Tibial nerve (tissue), 4 donors: ENCODE results near the gene MSMP. TPM values are rescaled to one million over a fixed set of nuclear protein-coding genes. Genes with fewer than 3 reads are reported as not detected.

Source experiments
- DNase-seq, 2 donors: peaks; one replicate each; pipeline ENCODE4 v3.0.0-alpha.2; 2019; ENCODE audit warnings: low spot score in 2 of 2
- H3K27ac ChIP-seq, 4 donors: fragments of 200-600 bp; sonication (generic) in 3 of 4; one replicate each; pipeline ENCODE4 v1.5.1; 2017 to 2019; ENCODE audit warnings: mild to moderate bottlenecking in 1 of 4
- H3K27me3 ChIP-seq, 2 donors: fragments of 200-600 bp; sonication (generic) in 1 of 2; one replicate each; pipeline versions ENCODE4 v1.5.1 to v1.6.0; 2017 to 2019
- H3K36me3 ChIP-seq, 3 donors: fragments of 200-600 bp; sonication (generic); one replicate each; pipeline ENCODE4 v1.5.1; 2018 to 2019
- H3K4me1 ChIP-seq, 4 donors: fragments of 200-600 bp; sonication (generic) in 3 of 4; one replicate each; pipeline ENCODE4 v1.5.1; 2017 to 2019
- H3K4me3 ChIP-seq, 4 donors: fragments of 200-600 bp; sonication (generic) in 3 of 4; one replicate each; pipeline ENCODE4 v1.5.1; 2017 to 2019; ENCODE audit warnings: mild to moderate bottlenecking in 1 of 4, moderate library complexity in 1 of 4
- H3K9me3 ChIP-seq, 4 donors: fragments of 200-600 bp; sonication (generic) in 3 of 4; one replicate each; pipeline ENCODE4 v1.5.1; 2017 to 2019
- EP300 ChIP-seq, 2 donors: sonication (generic); formaldehyde crosslinking; IDR thresholded peaks; one replicate each; pipeline ENCODE4 v1.6.1; 2017; ENCODE audit warnings: antibody characterized with exemption in 2 of 2, mild to moderate bottlenecking in 1 of 2
- POLR2A ChIP-seq, 2 donors: fragments of 450-650 bp; IDR thresholded peaks; one replicate each; pipeline ENCODE4 v1.6.1; 2017; ENCODE audit warnings: antibody characterized with exemption in 2 of 2, mild to moderate bottlenecking in 2 of 2, moderate library complexity in 2 of 2
- WGBS, 2 donors: methylation state at CpG; one replicate each; pipeline ENCODE4 v1.1.5; 2018; 5-methylcytosine and 5-hydroxymethylcytosine counted together
- total RNA-seq, 4 donors: library from RNA; depleted of rRNA; stranded (reverse); fragments of >200 nt; gene quantifications; one replicate each; pipeline ENCODE4 v1.1.0, GENCODE V29; 2016
- TF ChIP-seq, protein P1 (sequence below), 5 experiments: fragments of 200-600 bp in 3 of 5; fragments of 450-650 bp in 2 of 5; sonication (generic) in 3 of 5; IDR thresholded peaks; one replicate each; pipeline ENCODE4 v1.5.1; 2016 to 2019; ENCODE audit warnings: antibody characterized with exemption in 5 of 5, mild to moderate bottlenecking in 3 of 5, moderate library complexity in 2 of 5

Gene MSMP
- total RNA-seq, 4 donors from 2014 or later, result not detected

DNA sequence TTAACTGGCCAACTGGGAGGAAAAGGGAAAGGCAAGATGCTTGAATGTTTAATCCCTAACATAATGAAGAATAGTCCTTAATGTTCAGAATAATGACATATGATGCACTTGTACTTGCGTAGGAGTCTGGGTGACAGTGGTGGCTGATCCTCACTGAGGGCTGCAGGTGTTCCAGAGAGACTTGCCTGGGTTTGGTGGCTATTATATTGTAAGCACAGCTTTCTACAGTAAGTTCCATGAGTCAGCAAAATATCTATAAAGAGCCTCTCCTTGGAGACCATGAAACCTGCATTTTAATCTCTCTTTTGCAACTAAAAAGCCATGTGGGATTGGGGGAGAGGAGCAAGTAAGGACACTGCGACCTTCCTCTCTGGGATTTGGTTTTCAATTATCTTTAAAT is 35.5 kb upstream of the MSMP start:
- DNase-seq, result no peak
- Histone ChIP-seq H3K9me3 (no peaks in the 10 kb centered on the region), H3K4me1 (peaks cover 0 to 39% (median 26%) of the 10 kb centered on the region in 4 donors), H3K27ac (no peak overlapping the region), H3K36me3 (no peaks in the 10 kb centered on the region), H3K27me3 (no peaks in the 10 kb centered on the region), H3K4me3 (no peak overlapping the region)
- no peak for TF ChIP-seq POLR2A (IDR thresholded peaks at IDR 0.05)
- 82 to 92% methylated on average over 2 of the region's 2 CpGs for WGBS, 2 donors

DNA sequence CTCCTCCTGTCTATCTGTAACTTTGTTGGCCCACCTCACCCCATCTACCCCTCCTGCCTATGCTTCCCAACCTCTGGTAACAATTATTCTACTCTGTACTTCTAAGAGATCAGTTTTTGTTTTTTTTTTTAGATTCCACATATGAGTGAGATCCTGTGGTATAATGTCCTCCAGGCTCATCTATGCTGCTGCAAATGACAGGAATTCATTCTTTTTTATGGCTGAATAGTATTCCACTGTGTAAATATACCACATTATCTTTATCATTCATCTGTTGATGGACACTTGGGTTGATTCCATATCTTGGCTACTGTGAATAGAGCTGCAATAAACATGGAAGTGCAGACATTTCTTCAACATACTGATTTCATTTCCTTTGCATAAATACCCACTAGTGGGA is 29.3 kb upstream of the MSMP start:
- Histone ChIP-seq H3K4me1 (no peaks in the 10 kb centered on the region), H3K9me3 (no peaks in the 10 kb centered on the region), H3K36me3 (no peaks in the 10 kb centered on the region), H3K27me3 (no peaks in the 10 kb centered on the region), H3K4me3 (no peak overlapping the region), H3K27ac (no peak overlapping the region)
- DNase-seq, result no peak
- TF ChIP-seq, protein P1, sequence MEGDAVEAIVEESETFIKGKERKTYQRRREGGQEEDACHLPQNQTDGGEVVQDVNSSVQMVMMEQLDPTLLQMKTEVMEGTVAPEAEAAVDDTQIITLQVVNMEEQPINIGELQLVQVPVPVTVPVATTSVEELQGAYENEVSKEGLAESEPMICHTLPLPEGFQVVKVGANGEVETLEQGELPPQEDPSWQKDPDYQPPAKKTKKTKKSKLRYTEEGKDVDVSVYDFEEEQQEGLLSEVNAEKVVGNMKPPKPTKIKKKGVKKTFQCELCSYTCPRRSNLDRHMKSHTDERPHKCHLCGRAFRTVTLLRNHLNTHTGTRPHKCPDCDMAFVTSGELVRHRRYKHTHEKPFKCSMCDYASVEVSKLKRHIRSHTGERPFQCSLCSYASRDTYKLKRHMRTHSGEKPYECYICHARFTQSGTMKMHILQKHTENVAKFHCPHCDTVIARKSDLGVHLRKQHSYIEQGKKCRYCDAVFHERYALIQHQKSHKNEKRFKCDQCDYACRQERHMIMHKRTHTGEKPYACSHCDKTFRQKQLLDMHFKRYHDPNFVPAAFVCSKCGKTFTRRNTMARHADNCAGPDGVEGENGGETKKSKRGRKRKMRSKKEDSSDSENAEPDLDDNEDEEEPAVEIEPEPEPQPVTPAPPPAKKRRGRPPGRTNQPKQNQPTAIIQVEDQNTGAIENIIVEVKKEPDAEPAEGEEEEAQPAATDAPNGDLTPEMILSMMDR (IDR thresholded peaks at IDR 0.05), result no peak
- TF ChIP-seq EP300 (IDR thresholded peaks at IDR 0.05) (no peak), POLR2A (IDR thresholded peaks at IDR 0.05) (no peak)

DNA sequence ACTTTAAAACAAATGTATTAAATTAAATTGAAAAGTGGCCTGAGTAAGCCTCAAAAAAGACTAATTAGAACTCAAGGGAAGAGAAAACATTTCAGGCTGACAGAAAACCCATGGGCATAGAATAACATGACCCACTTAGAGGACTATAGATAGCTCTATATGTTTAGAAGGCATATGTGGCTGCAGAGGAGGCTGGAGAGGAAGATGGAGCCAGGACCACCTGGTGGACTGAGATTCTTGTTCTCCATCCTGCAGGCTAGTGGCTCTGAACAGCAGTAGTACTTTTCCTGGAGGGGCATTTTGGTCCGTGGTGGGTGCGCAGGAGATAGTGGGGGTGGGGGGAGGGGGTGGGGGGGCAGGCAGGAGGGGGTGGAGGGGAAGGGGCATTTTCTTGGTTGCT is 27.0 kb upstream of the MSMP start:
- no peak for DNase-seq
- H3K27me3 ChIP-seq, result no peaks in the 10 kb centered on the region
- 66 to 76% methylated on average over 2 of the region's 2 CpGs for WGBS, 2 donors

DNA sequence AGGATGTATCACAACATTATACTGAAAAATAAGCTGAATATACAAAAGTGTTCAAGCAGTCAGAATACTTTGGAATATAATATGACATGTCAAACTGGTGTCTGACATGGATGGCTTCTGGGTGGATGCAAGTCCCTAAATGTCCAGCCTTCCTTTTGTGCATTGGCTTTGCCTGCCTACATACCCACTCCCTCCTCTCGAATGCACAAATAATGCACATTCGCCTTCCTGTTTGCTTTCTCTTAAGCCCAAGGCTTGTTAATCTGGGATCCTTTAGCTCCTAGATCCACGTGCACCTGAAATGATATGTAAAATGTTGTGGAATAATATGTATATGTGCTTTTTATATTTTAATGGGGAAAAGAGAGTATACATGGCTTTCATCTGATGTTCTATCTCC is 24.4 kb upstream of the MSMP start:
- TF ChIP-seq POLR2A (IDR thresholded peaks at IDR 0.05), result no peak
- Histone ChIP-seq H3K9me3 (no peaks in the 10 kb centered on the region), H3K27me3 (no peaks in the 10 kb centered on the region), H3K4me3 (no peak overlapping the region), H3K4me1 (peaks cover 0 to 7% (median 0%) of the 10 kb centered on the region in 4 donors), H3K36me3 (no peaks in the 10 kb centered on the region), H3K27ac (no peak overlapping the region)
- 88 to 91% methylated on average over 3 of the region's 3 CpGs for WGBS, 2 donors
- no peak for DNase-seq

More for the DNA sequence above, 27.0 kb upstream of the MSMP start:
- H3K4me1 ChIP-seq, result no peaks in the 10 kb centered on the region
- TF ChIP-seq EP300 (IDR thresholded peaks at IDR 0.05) (no peak), POLR2A (IDR thresholded peaks at IDR 0.05) (no peak)
- TF ChIP-seq, protein P1 (IDR thresholded peaks at IDR 0.05), result no peak
- no peak overlapping the region for H3K27ac ChIP-seq
- no peaks in the 10 kb centered on the region for H3K9me3 ChIP-seq
- no peaks in the 10 kb centered on the region for H3K36me3 ChIP-seq
- H3K4me3 ChIP-seq, result no peak overlapping the region

DNA sequence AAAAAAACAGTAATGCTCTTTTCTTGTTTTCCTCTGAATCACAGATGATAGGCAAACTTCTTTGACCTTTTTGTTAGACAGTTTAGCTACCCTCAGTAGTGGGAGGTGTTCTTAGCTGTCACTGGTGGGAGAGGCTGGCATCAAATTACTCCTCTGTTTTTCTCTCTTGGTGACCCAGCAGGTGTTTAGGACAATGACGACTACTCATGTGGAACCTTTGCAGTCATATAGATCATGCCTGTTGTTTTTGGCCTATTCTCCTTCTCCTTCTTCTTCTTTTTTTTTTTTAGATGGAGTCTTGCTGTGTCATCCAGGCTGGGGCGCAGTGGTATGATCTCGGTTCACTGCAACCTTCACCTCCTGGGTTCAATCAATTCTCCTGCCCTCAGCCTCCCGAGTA is 21.9 kb upstream of the MSMP start:
- no peak for DNase-seq
- H3K27me3 ChIP-seq, result no peaks in the 10 kb centered on the region
- TF ChIP-seq, protein P1 (IDR thresholded peaks at IDR 0.05), result no peak
- TF ChIP-seq EP300 (IDR thresholded peaks at IDR 0.05), result no peak
- no peak for TF ChIP-seq POLR2A (IDR thresholded peaks at IDR 0.05)
- no peaks in the 10 kb centered on the region for H3K36me3 ChIP-seq
- no peaks in the 10 kb centered on the region for H3K9me3 ChIP-seq
- H3K4me1 ChIP-seq, result peaks cover 0 to 18% (median 10%) of the 10 kb centered on the region in 4 donors
- WGBS, 2 donors, result 77 to 80% methylated on average over 4 of the region's 4 CpGs
- no peak overlapping the region for H3K4me3 ChIP-seq
- H3K27ac ChIP-seq, result no peak overlapping the region

DNA sequence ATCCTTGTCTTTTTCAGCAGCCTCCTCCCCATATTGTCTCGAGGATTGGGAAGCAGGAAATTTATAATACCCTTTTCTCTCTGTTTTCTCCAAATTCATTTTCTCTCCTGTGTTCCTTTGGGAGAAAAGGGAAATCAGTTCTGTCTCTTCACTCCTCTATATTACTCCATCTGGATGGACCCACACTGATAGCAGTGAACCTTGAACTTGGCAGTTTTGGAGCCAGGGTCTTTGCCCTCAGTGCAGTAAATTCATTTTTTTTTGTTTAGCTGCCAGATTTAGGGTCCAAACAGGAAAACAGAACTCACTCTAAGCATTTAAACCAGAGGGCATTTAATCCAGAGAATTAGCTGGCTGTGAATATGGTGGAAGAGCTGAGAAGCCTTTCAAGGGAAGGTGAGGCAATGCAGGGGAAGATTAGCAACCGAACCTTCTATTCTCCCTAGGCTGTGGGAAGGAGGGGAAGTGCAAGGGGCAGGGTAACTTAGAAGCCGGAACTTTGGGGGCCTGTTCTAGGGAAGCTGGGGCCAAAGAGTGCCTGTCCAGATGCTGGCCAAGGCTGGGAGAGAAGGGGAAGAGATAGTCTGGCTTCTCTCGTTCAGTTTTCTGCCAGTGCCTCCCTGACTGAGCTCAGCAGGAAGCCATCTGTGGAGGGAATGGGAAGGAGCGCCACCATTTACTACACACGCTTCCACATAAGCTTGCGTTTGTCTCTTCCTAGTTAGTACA is 21.0 kb upstream of the MSMP start:
- TF ChIP-seq, protein P1 (IDR thresholded peaks at IDR 0.05), result no peak
- TF ChIP-seq POLR2A (IDR thresholded peaks at IDR 0.05) (no peak), EP300 (IDR thresholded peaks at IDR 0.05) (no peak)
- Histone ChIP-seq H3K27ac (no peak overlapping the region), H3K27me3 (no peaks in the 10 kb centered on the region), H3K36me3 (no peaks in the 10 kb centered on the region), H3K4me3 (no peak overlapping the region), H3K9me3 (no peaks in the 10 kb centered on the region), H3K4me1 (peaks cover 0 to 28% (median 13%) of the 10 kb centered on the region in 4 donors)
- WGBS, 2 donors, result 61 to 62% methylated on average over 7 of the region's 7 CpGs
- no peak for DNase-seq
